ENCODE data around the gene ZMYND8.

Gene ZMYND8

DNA sequence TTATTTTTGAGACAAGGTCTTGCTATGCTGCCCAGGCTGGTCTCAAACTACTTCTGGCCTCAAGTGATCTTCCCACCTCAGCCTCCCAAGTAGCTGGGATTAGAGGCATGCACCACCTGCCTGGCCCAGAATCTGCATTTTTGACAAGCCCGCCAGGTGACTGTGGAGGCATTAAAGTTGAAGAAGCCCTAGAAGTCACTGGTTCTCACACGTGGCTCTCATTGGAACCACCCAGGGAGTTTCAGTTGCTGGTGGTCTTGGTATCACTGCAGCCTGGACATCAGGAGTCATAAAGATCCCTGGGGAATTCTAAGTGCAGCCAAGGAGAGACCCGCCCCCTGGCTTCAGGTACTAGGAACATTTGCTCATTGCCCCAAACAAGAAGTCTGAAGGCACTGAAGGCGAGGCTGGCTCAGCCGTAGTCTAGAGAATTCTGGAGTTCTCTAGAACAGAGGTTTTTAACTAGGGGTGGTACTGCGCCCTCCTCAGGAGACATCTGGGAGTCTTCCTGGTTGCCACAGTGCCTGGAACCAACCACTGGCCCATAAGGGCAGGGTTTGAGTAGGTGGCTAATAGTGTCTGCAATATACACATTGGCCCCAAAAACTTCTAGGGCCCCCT lies 182.8 kb downstream of the ZMYND8 start:
- DNase-seq (ENCODE audit: low read depth) = no peak

DNA sequence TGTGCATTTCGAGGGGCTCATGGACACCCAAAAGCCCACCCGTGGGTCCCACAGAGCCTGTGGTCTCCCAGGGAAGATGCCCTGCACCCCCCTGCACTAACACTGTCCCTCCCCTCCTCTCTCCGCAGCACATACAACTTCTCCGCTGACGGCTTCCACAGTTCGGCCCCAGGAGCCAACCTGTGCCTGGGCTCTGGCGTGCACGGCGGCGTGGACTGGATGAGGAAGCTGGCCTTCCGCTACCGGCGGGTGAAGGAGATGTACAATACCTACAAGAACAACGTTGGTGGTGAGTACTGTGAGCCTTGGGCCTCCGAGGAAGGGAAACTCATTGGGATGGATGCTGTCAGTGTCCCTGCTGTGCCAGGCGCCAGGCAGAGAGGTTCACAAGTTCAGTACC lies 183.9 kb downstream of the ZMYND8 start:
- no peak for DNase-seq (ENCODE audit: low read depth)

DNA sequence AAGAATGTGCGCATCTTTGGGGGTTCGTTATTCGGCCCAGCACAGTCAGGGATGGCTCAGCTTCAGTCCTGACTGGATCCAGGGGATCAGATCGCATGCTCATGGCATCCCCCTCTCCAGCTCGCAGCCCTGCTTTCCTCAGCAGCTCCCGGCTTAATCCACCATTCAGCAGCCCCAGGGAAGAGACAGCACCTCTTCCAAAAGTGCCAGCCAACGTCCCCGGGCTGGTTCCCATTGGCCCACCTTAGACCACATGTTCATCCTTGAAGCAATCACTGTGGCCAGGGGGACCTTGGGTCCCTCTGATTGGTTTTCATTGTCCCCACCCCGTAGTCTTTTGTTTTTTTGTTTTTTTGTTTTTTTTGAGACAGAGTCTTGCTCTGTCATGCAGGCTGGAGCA lies 188.7 kb downstream of the ZMYND8 start:
- no peak for DNase-seq (ENCODE audit: low read depth)

DNA sequence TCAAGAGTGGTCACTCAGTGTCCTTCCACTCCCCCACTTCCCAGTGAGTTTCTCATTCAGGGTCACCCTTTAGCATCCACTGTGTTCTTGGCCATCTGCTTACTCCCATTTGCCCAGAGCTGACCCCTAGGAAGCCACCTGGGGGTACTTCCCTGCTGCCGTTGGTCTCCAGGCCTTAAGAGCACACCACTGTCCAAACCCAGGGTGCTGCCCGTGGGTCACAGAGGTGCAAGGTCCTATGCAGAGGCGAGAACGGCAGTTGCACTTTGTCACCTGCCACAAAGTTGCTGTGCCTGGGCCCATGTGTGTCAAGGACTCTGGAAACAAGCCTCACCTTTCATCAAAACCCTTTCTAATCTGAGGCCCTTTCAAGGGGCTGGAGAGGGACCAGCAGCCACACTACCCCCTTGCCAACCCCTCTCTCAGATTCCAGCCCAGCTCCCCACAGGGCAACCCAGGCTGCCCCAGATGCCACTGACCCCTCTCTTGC lies 191.1 kb downstream of the ZMYND8 start:
- no peak for DNase-seq (ENCODE audit: low read depth)

DNA sequence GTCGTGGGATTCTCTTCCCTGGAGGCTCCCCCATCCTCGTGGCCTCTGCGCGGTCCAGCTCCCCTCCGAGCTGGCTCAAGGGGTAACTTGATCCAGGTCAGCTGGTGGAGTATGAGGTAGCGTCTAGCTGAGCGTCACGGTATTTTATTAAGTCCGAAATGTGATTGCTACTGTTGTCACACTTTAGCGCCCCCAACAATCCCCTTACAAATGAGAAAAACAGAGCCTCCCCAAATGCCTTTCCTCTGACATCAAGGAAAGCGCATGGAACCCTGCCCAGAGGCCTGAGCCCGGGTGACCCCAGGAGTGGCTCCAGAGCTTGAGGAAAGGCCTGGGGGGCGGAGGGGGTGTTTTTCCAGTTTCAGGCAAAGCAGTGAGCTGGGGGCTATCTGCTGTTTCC lies 192.4 kb downstream of the ZMYND8 start:
- DNase-seq (ENCODE audit: low read depth) = no peak

DNA sequence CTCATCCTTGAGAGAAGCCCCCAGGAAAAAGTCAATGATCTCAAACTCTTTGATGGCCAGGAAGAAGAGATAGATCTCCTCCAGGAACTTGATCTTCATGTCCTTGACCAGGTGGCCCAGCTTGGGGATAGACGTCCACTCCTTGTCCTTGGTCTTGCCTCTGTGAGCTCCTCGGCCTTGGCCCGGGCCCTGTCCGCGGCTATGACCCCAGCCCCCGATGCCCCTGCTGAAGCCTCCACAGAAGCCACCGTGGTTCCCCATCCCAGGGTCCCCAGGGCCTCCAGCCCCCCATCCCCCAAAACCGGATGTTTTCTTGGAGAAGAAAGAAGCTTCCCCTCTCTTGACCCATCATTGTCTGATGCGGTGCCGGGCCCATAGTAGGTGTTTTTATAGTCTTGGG lies 195.1 kb downstream of the ZMYND8 start:
- DNase-seq (ENCODE audit: low read depth) = no peak

DNA sequence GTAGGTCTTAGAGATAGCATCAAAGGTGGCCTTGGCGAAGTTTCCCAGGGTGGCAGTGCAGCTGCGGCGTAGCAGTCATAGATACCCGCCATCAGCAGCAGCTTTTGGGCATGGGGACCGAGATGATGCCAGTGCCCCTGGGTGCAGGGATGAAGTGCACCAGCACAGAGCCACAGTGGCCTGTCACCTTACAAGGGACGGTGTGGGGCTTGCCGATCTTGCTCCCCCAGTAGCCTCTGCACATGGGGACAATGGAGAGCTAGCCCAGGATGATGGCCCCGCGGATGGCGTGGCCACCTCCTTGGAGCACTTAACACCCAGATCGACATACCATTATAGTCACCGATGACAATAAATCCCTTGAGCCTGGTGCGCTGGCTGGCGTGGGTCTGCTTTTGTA lies 195.5 kb downstream of the ZMYND8 start:
- DNase-seq (ENCODE audit: low read depth) = no peak

DNA sequence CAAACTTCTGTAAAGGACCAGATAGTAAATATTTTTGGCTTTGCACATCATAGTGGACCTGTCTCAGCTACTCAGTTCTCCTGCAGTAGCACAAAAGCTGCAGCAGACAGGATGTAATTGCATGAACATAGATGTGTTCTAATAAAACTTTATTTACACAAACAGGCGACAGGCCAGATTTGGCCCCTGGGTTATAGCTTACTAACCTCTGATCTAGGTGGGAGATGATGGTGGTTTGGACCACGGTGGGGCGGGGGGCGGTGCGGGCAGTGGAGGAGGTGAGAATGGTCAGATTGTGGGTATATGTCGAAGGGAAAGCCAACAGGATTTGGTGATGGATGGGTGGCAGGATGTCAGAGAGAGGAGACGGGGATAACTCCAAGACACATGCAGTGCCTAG lies 196.3 kb downstream of the ZMYND8 start:
- no peak for DNase-seq (ENCODE audit: low read depth)

All from EH (cell line).